ENCODE data around the gene TRAIP. TPM values are rescaled to one million over a fixed set of nuclear protein-coding genes. Genes with fewer than 3 reads are reported as not detected.

The TRAIP gene
- total RNA-seq, 4 donors from 2014 or later, result 1.1 to 4.8 (median 2.9) TPM

- no peak for DNase-seq (ENCODE audit: low spot score in 2 of 2)
- 91 to 93% methylated on average over 16 to 19 of the region's 24 CpGs for WGBS, 2 donors
- intact Hi-C loops (cut with DNase I; ENCODE audit: low total_unique reads), result no loop called here
- TF ChIP-seq POLR2A (IDR thresholded peaks at IDR 0.05), result no peak
- TF ChIP-seq, protein P1, sequence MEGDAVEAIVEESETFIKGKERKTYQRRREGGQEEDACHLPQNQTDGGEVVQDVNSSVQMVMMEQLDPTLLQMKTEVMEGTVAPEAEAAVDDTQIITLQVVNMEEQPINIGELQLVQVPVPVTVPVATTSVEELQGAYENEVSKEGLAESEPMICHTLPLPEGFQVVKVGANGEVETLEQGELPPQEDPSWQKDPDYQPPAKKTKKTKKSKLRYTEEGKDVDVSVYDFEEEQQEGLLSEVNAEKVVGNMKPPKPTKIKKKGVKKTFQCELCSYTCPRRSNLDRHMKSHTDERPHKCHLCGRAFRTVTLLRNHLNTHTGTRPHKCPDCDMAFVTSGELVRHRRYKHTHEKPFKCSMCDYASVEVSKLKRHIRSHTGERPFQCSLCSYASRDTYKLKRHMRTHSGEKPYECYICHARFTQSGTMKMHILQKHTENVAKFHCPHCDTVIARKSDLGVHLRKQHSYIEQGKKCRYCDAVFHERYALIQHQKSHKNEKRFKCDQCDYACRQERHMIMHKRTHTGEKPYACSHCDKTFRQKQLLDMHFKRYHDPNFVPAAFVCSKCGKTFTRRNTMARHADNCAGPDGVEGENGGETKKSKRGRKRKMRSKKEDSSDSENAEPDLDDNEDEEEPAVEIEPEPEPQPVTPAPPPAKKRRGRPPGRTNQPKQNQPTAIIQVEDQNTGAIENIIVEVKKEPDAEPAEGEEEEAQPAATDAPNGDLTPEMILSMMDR (IDR thresholded peaks at IDR 0.05), result no peak
- no peak overlapping the region for H3K4me3 ChIP-seq (ENCODE audit: low read depth, poor library complexity, severe bottlenecking)
Measured at GRCh38 chr3:49794926-49795905, 61.1 kb downstream of the TRAIP start.

- 86 to 87% methylated on average over 4 of the region's 4 CpGs for WGBS, 2 donors
- no peak overlapping the region for H3K4me3 ChIP-seq (ENCODE audit: low read depth, poor library complexity, severe bottlenecking)
- TF ChIP-seq POLR2A (IDR thresholded peaks at IDR 0.05), result no peak
- TF ChIP-seq, protein P1 (IDR thresholded peaks at IDR 0.05), result no peak
- intact Hi-C loops (cut with DNase I; ENCODE audit: low total_unique reads), result no loop called here
- DNase-seq (ENCODE audit: low spot score in 2 of 2), result no peak
Measured at GRCh38 chr3:49794431-49794830, 61.9 kb downstream of the TRAIP start.

- H3K4me3 ChIP-seq (ENCODE audit: low read depth, poor library complexity, severe bottlenecking), result no peak overlapping the region
- 93% methylated on average over 13 of the region's 13 CpGs for WGBS, 2 donors
- no peak for DNase-seq (ENCODE audit: low spot score in 2 of 2)
- no peak for TF ChIP-seq POLR2A (IDR thresholded peaks at IDR 0.05)
- TF ChIP-seq, protein P1 (IDR thresholded peaks at IDR 0.05), result no peak
- intact Hi-C loops (cut with DNase I; ENCODE audit: low total_unique reads), result no loop called here
Measured at GRCh38 chr3:49793486-49794085, 62.8 kb downstream of the TRAIP start.

DNA sequence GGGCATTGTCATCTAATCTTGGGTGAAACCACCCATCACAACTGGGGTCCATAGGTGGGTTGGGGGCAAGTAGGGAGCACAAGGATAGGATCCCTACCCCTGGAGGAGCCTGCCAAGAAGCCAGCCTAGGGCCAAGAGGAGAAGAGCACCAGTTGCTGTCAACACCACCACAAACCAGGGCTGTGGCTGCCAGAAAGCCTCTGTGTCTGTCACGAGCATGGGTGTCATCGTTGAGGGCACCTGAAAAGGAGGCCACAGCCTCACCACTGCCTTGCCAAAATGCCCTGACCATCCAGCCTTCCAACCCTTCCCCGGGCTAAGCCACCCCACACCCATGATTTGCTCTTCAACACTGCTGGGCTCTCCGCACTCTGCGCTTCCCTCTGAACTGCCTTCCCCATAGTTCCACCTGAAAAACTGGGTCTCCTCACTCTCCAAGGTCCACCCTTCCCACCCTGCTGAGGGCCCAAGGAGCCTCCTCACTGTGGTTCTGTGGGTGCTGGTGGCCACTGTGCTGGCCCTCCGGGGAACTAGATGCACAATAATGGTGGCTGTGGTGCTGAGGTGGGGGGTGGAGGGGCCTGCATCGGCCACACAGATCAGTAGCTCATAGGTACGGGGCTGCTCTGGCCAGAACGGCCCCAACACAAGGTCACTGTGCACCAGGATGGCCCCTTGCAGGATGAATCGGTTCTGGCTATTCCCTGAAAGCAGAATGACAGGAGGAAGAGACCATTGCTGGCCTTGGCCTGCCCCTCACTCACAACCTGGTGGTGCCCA, 63.8 kb downstream of the TRAIP start:
- no peak overlapping the region for H3K4me3 ChIP-seq (ENCODE audit: low read depth, poor library complexity, severe bottlenecking)
- no peak for DNase-seq (ENCODE audit: low spot score in 2 of 2)
- 94 to 95% methylated on average over 10 of the region's 10 CpGs for WGBS, 2 donors
- no peak for TF ChIP-seq POLR2A (IDR thresholded peaks at IDR 0.05)
- TF ChIP-seq, protein P1 (IDR thresholded peaks at IDR 0.05), result no peak
- intact Hi-C loops (cut with DNase I; ENCODE audit: low total_unique reads), result no loop called here

DNA sequence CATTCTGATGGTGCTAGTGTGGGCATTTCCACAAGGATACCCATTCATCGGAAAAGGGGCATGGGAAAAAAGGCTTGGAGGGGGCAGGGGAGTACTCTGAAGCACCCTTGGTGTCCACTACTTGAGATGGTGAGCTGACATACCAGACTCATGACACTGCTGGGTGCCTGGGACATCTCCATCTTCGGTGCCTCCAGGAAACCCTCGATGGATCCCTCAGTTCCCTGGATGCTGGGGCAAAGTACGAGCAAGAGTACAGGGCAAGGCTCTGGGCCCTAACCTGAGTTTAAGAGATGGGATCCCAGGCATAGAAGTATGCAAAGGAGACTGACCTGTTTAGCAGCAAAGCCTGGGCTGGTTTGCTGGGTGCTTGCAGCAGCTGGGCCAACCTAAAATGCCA, 64.8 kb downstream of the TRAIP start:
- no peak for DNase-seq (ENCODE audit: low spot score in 2 of 2)

More for the DNA sequence above, 64.8 kb downstream of the TRAIP start:
- no peak overlapping the region for H3K4me3 ChIP-seq (ENCODE audit: low read depth, poor library complexity, severe bottlenecking)
- intact Hi-C loops (cut with DNase I; ENCODE audit: low total_unique reads), result no loop called here
- TF ChIP-seq POLR2A (IDR thresholded peaks at IDR 0.05), result no peak
- TF ChIP-seq, protein P1 (IDR thresholded peaks at IDR 0.05), result no peak
- 92 to 95% methylated on average over 4 of the region's 4 CpGs for WGBS, 2 donors
